Measurements from ENCODE around the gene MYL3.

DNA sequence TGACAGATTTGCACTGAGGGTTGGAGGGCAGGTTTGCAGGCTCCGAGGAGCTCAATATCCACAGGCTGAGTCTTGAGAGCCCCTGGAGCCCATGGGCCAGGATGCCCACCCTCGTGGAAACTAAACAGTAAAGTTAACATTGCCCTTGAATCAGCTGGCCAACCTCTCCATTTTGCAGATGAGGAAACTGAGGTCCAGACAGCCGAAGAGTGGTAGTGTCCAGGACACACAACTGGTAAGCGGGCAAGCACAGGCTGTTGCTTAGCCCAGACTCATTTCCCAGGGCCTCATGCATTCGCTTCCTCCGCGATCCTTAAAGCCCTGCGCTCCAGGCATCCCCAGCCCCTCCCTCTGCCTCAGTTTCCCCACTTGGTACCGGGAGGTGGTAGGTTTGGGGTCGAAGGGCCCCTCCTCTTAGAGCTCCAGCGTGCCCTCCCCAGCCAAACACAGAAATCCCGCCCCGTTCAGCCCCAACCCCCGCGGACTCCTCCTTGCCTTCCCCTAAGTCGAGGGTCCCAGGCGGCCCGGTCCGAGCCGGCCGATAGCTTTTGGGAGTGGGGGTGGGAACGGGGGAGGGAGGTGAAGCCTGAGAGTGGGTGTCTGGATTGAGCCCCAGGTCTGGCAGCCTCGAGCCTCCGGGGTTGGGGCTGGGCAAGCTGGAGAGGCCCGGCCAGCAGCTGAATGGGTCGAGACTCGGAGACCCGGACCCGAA, 17.8 kb upstream of the MYL3 start:
- TF ChIP-seq, protein P1, sequence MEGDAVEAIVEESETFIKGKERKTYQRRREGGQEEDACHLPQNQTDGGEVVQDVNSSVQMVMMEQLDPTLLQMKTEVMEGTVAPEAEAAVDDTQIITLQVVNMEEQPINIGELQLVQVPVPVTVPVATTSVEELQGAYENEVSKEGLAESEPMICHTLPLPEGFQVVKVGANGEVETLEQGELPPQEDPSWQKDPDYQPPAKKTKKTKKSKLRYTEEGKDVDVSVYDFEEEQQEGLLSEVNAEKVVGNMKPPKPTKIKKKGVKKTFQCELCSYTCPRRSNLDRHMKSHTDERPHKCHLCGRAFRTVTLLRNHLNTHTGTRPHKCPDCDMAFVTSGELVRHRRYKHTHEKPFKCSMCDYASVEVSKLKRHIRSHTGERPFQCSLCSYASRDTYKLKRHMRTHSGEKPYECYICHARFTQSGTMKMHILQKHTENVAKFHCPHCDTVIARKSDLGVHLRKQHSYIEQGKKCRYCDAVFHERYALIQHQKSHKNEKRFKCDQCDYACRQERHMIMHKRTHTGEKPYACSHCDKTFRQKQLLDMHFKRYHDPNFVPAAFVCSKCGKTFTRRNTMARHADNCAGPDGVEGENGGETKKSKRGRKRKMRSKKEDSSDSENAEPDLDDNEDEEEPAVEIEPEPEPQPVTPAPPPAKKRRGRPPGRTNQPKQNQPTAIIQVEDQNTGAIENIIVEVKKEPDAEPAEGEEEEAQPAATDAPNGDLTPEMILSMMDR (optimal IDR thresholded peaks at IDR 0.05 in 1 of 3, IDR thresholded peaks at IDR 0.05 in 1 of 3, conservative IDR thresholded peaks at IDR 0.05 in 1 of 3; ENCODE audit: extremely low read depth in 1 of 3, insufficient read depth in 2 of 3, low read length in 3 of 3) = no peak
- TF ChIP-seq EZH2 (IDR thresholded peaks at IDR 0.05; ENCODE audit: low read length) = no peak
